NCI-H2107 treated with DMSO at 0.1 percent for 48 hours (cell line): Measurements from ENCODE around the gene VSIG2.

Experiments
- DNase-seq: peaks from one replicate; lab custom pipeline; 2025; ENCODE audit not compliant: unreplicated experiment; lab: John Stamatoyannopoulos, UW

Gene VSIG2

DNA sequence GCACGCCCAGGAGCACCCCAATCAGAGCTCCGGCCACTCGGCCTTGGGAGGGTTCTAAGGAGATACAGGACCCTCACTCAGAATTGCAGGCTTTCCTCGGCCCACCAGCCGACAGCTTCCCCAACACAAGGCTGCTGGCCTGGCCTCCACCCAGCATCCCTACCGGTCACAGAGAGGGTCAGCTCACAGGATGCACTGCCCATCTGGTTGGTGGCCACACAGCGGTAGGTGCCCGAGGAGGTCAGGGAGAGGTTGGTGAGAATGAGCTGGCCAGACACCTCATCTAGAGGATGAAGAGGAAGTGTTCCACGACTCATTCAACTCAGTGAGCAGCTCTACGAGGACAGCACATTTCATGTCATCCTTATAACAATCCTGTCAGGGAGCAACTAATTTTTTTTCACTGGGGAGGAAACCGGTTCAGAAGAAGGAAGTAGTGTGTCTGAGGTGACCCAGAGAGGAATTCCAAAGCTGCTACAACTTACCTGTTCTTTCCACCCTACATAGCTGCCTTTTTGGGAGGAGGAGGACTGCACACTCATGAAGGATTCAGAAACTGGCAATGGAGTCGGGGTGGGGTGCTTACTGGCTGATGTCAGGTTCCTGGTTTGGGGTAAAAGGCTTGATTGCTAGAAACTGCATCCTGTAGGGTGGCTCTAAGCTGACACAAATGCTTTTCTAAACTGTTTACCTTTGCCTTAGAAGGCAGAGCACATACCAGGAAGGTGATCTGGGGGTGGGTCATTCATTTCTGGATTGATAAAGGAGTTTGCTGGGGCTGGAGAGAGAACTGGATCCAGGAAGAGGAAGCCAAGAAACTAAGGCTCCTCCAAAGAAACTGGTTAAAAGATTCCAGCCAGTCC, 3.3 kb downstream of the VSIG2 start:
- no peak for DNase-seq

DNA sequence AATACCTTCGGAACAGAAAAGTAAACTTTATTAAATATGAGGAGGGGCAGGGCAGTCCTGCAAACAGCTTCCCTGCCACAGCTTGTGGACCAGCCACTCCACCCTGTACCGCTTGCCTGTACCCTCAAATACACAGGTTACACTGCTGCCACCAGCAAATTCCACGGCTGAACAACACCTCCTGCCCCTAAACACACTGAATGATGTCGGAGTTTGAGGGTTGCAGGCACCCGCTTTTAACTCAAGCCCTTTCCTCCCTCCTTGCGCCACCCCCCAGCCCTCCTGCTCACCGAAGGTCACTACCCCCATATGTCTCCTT, 4.0 kb downstream of the VSIG2 start:
- no peak for DNase-seq

DNA sequence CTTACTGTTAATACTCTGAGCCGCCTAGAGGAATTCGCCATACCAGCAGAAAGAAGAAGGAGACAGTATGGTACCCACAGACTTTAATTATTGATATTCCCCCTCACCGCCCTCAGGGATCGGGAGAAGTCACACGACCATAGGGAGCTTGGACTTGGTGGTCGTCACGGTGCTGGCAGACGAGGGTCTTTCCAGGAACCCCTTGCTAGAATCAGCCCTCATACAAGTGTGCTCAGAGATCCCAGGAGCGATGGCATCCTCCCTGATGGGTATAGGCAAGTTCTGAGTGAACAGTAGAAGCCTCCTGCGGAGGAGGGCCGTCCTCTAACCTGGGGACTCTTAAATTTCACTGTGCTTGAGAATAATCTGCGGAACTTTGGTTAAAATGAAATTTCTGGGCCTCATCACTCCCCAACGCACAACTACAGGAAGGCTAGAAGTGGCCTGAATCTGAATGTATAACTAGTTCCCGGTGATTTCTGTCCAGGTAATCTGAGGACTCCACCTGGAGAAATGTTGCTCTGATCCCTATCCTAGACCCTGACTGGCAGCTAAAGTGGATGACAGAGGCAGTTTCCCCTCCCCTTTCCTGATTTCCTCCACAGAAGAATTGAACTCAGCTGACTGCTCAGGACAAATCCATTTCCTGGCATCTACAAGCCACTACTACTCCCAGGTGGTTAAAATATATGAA, 4.5 kb downstream of the VSIG2 start:
- DNase-seq = no peak

DNA sequence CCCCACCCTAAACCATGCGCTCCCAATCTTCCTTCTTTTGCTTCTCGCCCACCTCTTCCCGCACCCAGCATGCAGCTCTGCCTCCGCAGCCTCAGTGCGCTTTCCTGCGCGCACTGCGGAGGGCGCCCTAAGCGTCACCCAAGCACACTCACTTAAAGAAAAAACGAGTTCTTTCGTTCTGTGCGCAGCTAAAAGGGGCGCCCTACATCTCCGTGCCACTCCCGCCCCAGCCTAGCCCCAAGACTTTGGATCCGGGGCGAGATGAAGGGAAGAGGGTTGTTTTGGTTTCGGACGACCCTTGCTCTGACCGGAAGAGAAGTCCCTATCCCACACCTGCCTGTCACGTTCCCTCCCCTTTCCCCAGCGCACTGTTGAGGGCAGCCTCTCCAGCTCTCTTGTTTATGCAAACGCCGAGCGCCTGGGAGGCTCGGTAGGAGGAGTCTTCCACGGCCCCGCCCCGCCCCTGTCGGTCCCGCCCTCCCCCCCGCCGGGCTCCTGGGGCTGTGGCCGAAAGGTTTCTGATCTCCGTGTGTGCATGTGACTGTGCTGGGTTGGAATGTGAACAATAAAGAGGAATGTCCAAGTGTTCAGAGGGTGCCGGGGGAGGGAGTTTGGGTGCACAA, 5.3 kb downstream of the VSIG2 start:
- no peak for DNase-seq

DNA sequence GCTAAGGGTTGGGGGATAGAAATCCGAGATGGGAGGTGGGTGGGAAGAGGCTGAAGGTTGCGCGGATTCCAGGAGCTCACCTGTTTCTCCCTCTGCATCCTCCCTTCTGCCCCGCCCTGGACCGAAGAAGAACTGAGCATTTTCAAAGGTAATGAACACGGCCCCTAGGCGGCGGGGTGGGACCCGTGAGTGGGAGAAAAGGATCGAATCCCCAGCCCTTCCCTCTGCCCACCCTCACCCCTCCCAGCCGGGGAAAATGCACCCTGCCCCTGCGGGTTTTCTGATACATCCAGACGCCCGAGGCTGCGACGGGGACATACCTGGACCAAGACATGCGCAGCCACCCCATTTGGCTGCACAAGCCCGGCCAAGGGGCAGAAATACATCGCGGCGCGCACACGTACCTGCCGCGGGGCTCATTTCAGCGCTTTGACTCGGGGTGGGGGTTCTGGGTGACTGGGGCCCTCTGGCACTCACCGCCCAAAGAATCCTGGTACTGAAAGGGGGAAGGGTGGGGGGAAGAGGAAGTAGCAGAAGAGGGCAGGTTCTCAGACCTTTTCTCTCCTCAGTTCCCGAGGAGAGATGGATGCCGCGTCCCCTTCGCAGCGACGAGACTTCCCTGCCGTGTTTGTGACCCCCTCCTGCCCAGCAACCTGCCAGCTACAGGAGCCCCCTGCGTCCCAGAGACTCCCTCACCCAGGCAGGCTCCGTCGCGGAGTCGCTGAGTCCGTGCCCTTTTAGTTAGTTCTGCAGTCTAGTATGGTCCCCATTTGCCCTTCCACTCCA, 6.0 kb downstream of the VSIG2 start:
- no peak for DNase-seq

DNA sequence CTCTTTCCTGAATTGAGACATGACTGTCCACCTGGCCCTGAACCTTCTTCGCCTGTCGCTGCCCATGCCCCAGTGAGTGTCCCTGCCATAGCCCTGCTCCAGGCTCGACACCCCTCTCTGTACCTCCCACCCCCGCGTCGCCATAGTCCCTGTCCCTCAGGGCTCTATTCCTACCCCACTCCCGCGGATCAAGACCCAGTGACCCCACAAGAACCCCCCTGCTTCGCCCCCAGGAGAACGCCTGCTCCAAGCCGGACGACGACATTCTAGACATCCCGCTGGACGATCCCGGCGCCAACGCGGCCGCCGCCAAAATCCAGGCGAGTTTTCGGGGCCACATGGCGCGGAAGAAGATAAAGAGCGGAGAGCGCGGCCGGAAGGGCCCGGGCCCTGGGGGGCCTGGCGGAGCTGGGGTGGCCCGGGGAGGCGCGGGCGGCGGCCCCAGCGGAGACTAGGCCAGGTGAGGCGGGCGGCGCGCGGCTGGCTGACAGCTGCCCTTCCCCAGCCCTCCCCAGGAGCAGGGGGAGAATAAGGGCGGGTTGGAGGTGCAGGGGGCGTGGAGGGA, 6.7 kb downstream of the VSIG2 start:
- no peak for DNase-seq

DNA sequence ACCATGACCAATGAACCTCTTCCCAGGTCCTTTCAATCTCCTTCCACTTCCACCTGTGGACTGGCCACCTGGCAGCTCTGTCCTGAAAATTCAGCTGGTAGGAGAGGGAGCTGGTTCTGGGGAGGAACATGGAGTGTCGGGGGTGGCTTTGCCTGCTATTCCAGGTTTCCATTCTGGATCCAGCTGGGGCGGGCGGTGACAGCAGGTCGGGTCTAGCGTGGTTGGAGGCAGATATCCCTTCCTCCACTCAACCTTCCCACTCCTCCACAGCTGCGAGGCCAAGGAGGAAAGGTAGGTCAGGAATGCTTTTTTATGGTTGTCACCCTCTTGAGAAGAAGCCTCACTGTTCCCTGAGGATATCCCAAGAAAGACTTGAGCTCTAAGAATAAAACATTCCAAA, 9.0 kb downstream of the VSIG2 start:
- DNase-seq = no peak

DNA sequence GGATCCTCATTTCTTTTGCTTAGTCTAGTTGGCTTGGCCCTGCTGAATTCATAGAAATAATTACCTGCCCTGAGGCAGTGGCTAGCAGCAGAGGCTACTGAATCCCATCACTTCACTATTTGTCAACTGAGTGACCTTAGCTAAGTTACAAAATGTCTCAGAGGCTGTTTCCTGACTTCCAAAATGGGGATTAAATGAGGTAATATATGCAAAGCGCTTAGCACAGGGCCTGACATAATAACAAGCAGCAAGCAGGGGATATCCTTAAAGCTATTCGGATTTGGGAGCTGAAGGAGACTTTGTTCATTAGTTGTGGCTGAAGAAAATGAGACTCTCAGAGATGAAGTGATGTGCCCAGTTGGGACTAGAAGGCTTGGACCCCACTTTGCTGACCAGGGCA, 9.5 kb downstream of the VSIG2 start:
- DNase-seq = no peak

DNA sequence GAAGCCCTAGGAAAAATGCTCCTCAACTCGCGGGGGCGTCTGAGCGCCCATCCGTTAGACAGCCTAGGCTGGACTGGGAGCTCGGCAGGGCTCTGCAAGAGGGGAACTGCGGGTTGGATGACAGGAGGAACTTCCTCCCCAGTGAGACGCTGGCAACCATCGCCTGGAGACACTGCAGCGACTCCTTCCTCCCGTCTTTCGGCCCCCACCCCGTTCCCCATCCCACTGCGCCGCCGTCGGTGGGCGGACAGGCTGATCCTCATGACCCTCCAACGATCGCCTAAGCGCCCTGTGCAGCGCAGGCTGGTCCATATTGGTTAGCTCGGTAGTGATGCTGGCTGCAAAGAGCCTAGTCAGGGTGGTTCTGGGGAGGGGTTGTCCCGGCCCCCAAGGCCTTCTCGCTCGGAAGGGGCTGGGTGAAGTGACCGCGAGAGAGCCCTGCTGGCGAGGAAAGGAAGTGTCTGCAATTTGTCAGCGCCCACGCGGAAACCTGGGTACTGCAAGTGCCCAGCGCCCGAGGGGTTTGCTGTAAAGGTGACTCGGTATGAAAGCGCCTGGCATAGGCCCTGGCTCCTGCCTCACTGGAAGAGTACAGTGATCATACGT, 11.7 kb downstream of the VSIG2 start:
- no peak for DNase-seq

DNA sequence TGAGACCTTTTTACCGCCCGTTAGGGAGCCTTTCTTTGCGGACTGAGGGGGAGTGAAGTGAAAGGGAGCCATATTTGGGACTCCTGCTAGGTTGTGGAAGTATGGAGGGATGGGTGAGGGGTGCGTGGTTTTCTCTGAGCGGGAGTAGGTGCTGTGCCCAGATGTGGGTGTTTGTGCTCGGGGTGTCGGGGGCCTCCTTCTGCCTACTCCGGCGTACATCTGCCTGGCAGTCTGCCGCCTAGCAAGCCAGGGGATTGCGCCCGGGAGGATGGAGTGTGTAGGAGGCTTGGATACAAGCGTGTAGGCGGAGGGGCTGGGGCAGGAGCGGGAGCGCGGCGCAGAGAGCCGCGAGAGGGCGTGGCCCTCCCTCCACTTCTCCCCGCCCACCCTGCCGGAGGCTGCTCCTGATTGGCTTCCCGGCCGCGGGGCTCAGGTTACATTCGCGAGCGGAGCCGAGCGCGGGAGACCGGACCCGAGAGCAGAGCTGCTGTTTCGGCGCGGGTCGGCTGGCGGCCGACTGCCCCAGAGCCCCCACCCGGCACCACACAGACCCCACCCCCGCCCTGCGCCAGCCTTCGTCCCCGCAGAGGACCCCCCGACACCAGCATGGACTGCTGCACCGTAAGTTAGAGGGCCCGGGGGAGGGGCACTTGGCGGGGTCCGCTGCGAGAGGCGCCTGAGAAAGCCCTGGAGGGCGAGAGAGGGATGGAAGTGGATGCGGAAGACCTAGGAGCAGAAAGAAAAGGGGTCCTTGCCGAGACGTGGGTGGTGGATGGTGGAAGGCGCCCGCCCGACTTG, 12.4 kb downstream of the VSIG2 start, which contains the start of gene NRGN:
Gene NRGN (plus strand): TSS at position 464 of the 798 bp plus-strand sequence. CDS start 143 bp downstream, at position 607.
- peak; percentile 20 for DNase-seq

DNA sequence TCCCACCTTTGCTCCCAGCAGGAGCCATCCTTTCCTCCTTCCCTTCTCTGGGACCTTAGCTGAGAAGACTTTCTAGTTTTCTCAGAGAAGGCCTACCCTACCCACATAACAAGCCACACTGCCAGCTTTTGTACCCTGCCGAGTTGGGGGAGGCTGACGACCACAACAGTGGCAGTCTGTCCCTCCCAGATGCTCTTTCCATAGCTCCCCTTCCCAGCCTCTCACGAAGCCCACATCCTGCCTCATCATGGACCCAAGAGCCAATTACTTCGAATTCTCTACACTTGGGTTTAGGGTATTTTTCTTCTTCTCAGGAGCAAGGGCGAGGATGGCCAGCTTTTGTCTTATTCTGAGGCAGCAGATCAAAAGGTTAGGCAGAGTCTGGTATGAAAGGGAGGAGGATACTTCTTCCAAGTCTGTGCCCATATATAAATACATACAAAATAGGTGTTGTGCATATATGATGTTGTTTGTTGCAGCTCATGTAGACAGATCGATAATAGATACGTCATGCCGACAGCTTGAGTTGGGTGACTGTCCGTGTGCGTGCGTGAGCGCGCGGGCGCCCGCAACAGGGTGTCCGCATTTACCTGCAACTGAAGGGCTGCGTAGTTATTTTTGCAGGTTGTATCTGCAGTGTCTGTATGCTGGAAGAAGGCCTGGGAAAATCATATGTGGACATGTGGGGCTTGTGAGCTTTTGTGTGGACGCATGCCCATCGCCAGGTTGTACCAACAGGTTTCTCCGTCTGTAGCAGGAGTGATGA, 13.2 kb downstream of the VSIG2 start:
- no peak for DNase-seq

DNA sequence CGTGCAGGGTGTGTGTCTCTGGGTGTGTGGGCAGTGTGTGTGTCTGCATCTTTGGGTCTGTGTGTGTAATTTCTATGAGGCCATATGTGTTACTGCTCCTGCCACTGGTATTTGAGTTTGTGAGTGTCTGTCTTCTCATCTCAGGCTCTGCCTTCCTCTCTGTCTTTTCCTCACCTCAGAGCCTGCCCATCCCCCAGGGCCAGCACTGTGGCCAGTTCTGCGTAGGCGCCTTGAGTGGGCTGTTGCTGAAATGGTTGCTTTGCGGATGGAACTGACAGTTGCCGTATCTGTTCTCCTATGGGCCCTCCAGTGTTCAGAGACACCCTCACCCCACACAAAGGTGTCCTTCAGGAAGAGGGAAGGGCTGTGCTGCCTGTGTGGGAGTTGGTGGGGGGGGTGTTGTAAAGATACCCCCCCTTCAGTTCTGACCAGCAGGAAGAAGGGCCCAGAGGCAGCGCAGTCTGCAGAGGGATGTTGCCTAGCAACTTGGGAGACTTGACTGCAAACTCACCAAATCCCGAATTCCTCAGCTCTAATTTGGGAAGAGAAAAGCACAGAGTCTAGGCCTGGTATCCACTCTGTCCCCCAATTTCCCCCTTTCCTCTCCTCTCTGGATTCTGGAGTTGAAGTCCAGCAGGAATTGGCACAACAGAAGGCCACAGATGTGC, 14.3 kb downstream of the VSIG2 start:
- DNase-seq = no peak

DNA sequence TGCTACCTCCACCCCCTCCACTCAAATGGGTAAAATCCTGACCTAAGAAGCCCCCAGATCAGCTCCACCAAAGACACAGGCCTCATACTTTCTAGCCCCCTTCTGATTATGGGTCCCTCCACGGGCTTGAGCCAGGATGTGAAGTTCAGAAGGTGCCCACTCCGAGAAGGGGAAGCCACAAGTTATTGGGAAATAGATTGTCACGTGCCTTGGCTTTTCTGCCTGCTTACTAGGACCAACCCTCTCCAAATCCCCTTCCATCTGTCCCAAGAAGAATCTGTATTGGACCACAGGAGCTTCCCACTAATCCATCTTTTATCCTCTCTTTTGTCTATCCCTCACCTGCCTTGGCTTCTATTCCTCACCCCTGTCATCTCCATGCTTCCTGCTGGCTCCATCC, 15.3 kb downstream of the VSIG2 start:
- DNase-seq = no peak

DNA sequence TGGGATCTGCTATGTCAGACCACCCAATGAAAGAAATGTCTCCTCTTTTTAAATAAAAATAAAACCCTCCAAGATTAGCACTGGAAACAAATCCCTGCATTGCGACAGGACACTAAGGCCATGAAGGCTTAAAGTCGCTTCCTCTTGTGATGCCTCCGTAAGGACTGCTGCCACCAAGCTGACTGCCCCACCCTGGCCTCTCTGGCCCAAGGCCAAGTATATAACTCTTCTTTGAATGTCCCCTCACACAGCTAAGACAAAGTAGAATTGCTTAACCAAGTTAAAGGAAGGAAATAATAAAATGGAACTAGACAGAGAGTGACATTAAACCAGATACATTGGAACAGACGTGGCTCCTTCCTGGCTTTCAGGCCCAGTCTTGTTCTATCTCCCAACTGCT, 19.8 kb downstream of the VSIG2 start:
- no peak for DNase-seq

DNA sequence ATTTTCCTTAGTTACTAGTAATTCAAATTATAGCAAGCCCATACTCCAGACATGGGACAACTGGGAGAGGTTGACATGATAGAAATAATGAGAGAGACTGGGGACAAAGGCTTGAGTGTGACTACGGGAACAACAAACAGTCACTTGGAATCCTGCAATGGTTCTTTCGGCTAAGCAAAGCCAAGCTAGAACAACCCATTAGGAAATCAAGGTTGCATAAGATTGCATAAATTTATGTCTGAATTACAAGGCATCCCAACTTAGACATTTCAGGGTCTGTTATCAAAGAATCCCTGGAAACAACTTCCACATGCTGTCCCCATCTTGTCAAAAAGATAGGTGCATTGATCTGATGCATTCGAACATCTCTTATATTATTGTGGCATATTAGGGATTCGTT, 22.5 kb downstream of the VSIG2 start:
- no peak for DNase-seq

DNA sequence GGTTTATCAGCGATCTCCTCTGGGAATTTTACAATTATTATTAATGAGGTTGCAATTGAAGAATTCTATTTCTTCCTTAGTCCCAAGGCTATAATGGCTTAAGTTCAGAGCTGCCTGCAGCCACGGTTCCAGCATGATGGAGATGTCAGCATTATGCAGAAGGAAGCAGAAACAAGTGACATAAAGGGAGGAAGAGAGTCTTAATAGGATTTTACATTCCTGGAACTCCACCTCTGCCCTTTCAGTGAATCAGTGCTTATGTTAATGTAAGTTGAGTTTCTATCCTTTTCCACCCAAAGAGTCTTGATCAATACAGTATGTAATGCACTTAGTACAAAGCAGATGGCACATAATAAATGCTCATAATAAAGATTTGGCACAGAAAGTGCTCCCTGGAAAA, 23.9 kb downstream of the VSIG2 start:
- DNase-seq = no peak

DNA sequence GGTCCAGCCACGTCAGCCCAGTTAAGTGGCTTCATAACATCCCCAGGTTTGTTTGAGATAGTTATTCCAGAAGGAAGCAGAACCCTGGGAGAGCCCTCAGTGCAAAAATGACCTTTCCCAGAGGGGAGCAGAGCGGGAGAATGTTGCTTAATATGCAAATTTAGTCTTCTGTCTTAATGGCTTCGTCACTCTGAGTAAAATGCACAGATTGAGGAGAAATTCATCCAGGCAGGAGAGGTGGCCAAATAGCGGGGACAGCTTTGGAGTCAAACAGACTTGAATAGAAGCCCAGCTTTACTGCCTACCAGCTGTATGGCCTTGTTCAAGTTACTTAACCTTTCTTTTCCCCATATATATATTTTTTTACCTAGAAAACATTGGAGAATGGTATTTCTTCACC, 24.6 kb downstream of the VSIG2 start:
- DNase-seq = no peak

DNA sequence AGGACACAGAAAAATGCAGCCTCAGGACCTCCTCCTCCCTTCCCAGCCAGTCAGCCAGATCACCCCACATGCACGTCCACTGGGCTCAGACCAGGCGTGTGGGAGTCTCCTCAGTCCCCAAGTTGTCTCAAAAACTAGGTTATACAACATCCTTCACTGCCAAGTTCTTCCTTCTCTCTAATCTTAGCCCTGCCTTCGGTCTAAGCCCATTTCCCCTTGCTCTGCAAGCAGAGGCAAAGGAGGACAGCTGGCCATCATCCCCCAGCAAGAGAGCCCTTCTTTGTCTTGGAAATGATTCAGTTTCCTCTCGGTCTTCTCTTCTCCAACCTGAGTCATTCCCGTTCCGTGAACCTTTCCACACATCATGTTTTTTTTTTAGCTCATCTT, 26.3 kb downstream of the VSIG2 start:
- no peak for DNase-seq
